ENCODE data around the gene TRPM1. TPM values are rescaled to one million over a fixed set of nuclear protein-coding genes. Genes with fewer than 3 reads are reported as not detected.

Gene TRPM1
- total and polyA plus RNA-seq, 3 donors from 2014 or later = 3.6 to 4.4 (median 4.4) TPM

DNA sequence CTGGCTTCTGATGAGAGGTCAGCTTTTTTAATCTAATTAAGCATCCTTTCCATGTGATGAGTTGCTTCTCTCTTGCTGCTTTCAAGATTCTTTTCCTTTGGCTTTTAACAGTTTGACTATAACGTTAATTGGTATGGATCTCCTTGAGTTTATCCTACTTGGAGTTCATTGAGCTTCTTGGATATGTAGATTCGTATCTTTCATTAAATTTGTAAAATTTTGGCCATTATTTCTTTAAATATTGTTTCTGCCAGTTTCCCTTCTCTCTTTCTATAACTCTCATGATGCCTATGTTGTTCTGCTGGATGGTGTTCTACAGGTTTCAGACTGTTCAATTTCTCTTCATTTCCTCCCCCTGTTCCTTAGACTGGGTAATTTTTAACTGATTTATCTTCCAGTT lies 89.1 kb downstream of the TRPM1 start:
- H3K27me3 ChIP-seq = no peaks in the 10 kb centered on the region
- H3K9me3 ChIP-seq = no peaks in the 10 kb centered on the region
- no peak for DNase-seq
- no peak for TF ChIP-seq POLR2A (IDR thresholded peaks at IDR 0.05)
- TF ChIP-seq CTCF (IDR thresholded peaks at IDR 0.05) = no peak
- WGBS, 2 donors = 63 to 88% methylated on average over 2 of the region's 2 CpGs
- H3K36me3 ChIP-seq (ENCODE audit: low read depth, missing control alignments) = no peaks in the 10 kb centered on the region
- no peaks in the 10 kb centered on the region for H3K4me1 ChIP-seq
- no peak overlapping the region for H3K27ac ChIP-seq
- H3K4me3 ChIP-seq = no peak overlapping the region
- intact Hi-C loops (cut with DNase I; ENCODE audit: low total_unique reads) = no loop called here

DNA sequence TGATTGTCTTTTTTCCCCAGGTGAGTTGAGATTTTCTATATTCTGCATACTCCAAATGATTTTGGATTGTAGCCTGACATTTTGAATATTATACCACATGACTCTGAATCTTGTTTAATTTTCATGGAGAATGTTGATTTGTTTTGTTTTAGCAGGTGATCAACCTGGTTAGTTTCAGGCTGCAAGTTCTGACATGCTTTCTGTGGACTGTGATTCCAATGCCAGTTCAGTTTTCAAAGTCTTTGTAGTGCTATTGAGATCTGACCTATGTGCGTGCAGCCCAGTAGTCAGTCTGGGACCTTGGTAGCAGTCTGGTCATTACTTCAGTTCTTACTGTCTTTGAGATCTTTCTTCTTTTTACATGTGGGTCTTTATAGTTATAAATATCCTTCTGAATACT lies 91.5 kb downstream of the TRPM1 start:
- Histone ChIP-seq H3K9me3 (no peaks in the 10 kb centered on the region), H3K4me1 (no peaks in the 10 kb centered on the region), H3K4me3 (no peak overlapping the region), H3K27ac (no peak overlapping the region), H3K27me3 (no peaks in the 10 kb centered on the region), H3K36me3 (ENCODE audit: low read depth, missing control alignments) (no peaks in the 10 kb centered on the region)
- DNase-seq = no peak
- TF ChIP-seq CTCF (IDR thresholded peaks at IDR 0.05) (no peak), POLR2A (IDR thresholded peaks at IDR 0.05) (no peak)
- 95 to 97% methylated on average over 1 of the region's 1 CpG for WGBS, 2 donors
- intact Hi-C loops (cut with DNase I; ENCODE audit: low total_unique reads) = no loop called here

- WGBS, 2 donors = 74 to 86% methylated on average over 2 of the region's 2 CpGs
- Histone ChIP-seq H3K27me3 (no peaks in the 10 kb centered on the region), H3K9me3 (no peaks in the 10 kb centered on the region), H3K4me1 (no peaks in the 10 kb centered on the region), H3K4me3 (no peak overlapping the region), H3K36me3 (ENCODE audit: low read depth, missing control alignments) (no peaks in the 10 kb centered on the region), H3K27ac (no peak overlapping the region)
- DNase-seq = no peak
- intact Hi-C loops (cut with DNase I; ENCODE audit: low total_unique reads) = no loop called here
- no peak for TF ChIP-seq POLR2A (IDR thresholded peaks at IDR 0.05)
- TF ChIP-seq CTCF (IDR thresholded peaks at IDR 0.05) = no peak
Measured at GRCh38 chr15:31005660-31006059, 95.9 kb downstream of the TRPM1 start.

GRCh38 chr15:31004220-31004733 lies 97.2 kb downstream of the TRPM1 start:
- Histone ChIP-seq H3K27ac (no peak overlapping the region), H3K9me3 (no peaks in the 10 kb centered on the region), H3K27me3 (no peaks in the 10 kb centered on the region), H3K36me3 (ENCODE audit: low read depth, missing control alignments) (no peaks in the 10 kb centered on the region), H3K4me1 (no peaks in the 10 kb centered on the region), H3K4me3 (no peak overlapping the region)
- intact Hi-C loops (cut with DNase I; ENCODE audit: low total_unique reads) = no loop called here
- TF ChIP-seq CTCF (IDR thresholded peaks at IDR 0.05) (no peak), POLR2A (IDR thresholded peaks at IDR 0.05) (no peak)
- WGBS, 2 donors = 48 to 55% methylated on average over 5 of the region's 5 CpGs
- DNase-seq = no peak

DNA sequence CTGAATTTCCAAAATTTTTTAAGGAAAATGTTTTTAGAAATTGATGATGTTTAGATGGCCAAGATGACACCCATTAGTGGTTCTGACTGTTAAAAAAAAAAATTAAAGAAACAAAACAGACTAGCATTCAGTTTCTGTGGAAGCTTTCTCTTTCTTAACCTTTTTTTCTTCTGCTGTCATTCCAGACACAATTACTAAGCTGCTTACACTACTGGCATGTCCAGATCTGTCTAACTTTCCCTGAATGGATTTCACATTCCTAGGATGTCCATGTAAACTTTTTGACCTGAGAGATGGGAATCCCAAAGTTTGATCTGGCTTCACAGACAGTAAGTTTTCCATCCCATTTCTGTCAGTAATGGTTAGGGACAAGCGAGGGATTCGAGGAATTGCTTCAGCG lies 99.8 kb downstream of the TRPM1 start:
- 82 to 94% methylated on average over 3 of the region's 3 CpGs for WGBS, 2 donors
- Histone ChIP-seq H3K27me3 (no peaks in the 10 kb centered on the region), H3K4me1 (no peaks in the 10 kb centered on the region), H3K27ac (no peak overlapping the region), H3K4me3 (no peak overlapping the region), H3K36me3 (ENCODE audit: low read depth, missing control alignments) (no peaks in the 10 kb centered on the region), H3K9me3 (no peaks in the 10 kb centered on the region)
- intact Hi-C loops (cut with DNase I; ENCODE audit: low total_unique reads) = no loop called here
- TF ChIP-seq POLR2A (IDR thresholded peaks at IDR 0.05) (no peak), CTCF (IDR thresholded peaks at IDR 0.05) (no peak)
- DNase-seq = no peak
